ENCODE results near the gene GRB10. TPM values are rescaled to one million over a fixed set of nuclear protein-coding genes. Genes with fewer than 3 reads are reported as not detected.
A peak's percentile ranks its signal among the peaks of the same experiment; 100 is the strongest.

GRB10 gene
- total RNA-seq, 1 experiment from 2014 or later: 38.3 TPM

GRCh38 chr7:50783801-50784507, 1.3 kb upstream of the GRB10 start:
- H3K9me3 ChIP-seq (ENCODE audit: control insufficient read depth, insufficient read depth, low read depth, low read length): no peaks in the 10 kb centered on the region; the same call in 1 of the 2 replicates
- no peaks in the 10 kb centered on the region for H3K27me3 ChIP-seq (ENCODE audit: control insufficient read depth, insufficient read depth, low read length)
- ATAC-seq (no peak), DNase-seq (ENCODE audit: low read depth, low spot score) (no peak)
- BruUV-seq (replicated peaks): no TSS peak
- H3K4me3 ChIP-seq (ENCODE audit: low read depth in 2 of 2, low read length in 2 of 2): no peak overlapping the region
- CTCF ChIA-PET: no interaction called here
- intact Hi-C loops (cut with micrococcal nuclease; ENCODE audit: unreplicated experiment) (loop anchor here (5.0 to 10.0 kb wide), 2 partner anchors 69 to 283 kb away; no protein-coding TSS in a partner anchor), in situ Hi-C loops (cut with HindIII; ENCODE audit: low pct_unique_long_range_greater_than_20kb, low sequenced_read_pairs) (no loop called here)
- no peaks in the 10 kb centered on the region for H3K4me1 ChIP-seq (ENCODE audit: control insufficient read depth, insufficient read depth, low read length)
- POLR2A ChIA-PET: interaction anchor here (0.7 kb wide), 1 partner anchor 280 kb away, joined by 3 read pairs; no protein-coding TSS in a partner anchor
- H3K36me3 ChIP-seq (ENCODE audit: control insufficient read depth, insufficient read depth, low read length): no peaks in the 10 kb centered on the region
- TF ChIP-seq REST (IDR thresholded peaks at IDR 0.05; ENCODE audit: insufficient read depth in 1 of 2, low read depth in 2 of 2, low read length in 1 of 2) (no peak), SIN3A (IDR thresholded peaks at IDR 0.05; ENCODE audit: borderline replicate concordance, insufficient read depth, low read depth, low read length) (no peak), POLR2AphosphoS5 (IDR thresholded peaks at IDR 0.05; ENCODE audit: low read depth, low read length) (no peak), TCF7L2 (IDR thresholded peaks at IDR 0.05; ENCODE audit: low read depth, low read length) (no peak), CTCF (IDR thresholded peaks at IDR 0.05) (no peak)
- no peak overlapping the region for H3K27ac ChIP-seq (ENCODE audit: low read length)

GRCh38 chr7:50783303-50783702, 607 bp upstream of the GRB10 start:
- Histone ChIP-seq H3K4me3 (ENCODE audit: low read depth in 2 of 2, low read length in 2 of 2) (peak overlapping the region; percentile 44 to 58), H3K27ac (ENCODE audit: low read length) (no peak overlapping the region), H3K4me1 (ENCODE audit: control insufficient read depth, insufficient read depth, low read length) (no peaks in the 10 kb centered on the region), H3K27me3 (ENCODE audit: control insufficient read depth, insufficient read depth, low read length) (no peaks in the 10 kb centered on the region), H3K36me3 (ENCODE audit: control insufficient read depth, insufficient read depth, low read length) (no peaks in the 10 kb centered on the region), H3K9me3 (ENCODE audit: control insufficient read depth, insufficient read depth, low read depth, low read length) (no peaks in the 10 kb centered on the region; the same call in 1 of the 2 replicates)
- BruUV-seq (replicated peaks): no TSS peak
- DNase-seq (ENCODE audit: low read depth, low spot score) (no peak), ATAC-seq (peak; percentile 8)
- ChIA-PET CTCF (no interaction called here), POLR2A (interaction anchor here (0.7 kb wide), 1 partner anchor 279 kb away, joined by 3 read pairs; no protein-coding TSS in a partner anchor)
- intact Hi-C loops (cut with micrococcal nuclease; ENCODE audit: unreplicated experiment) (loop anchor here (5.0 to 10.0 kb wide), 2 partner anchors 69 to 284 kb away; no protein-coding TSS in a partner anchor), in situ Hi-C loops (cut with HindIII; ENCODE audit: low pct_unique_long_range_greater_than_20kb, low sequenced_read_pairs) (no loop called here)
- TF ChIP-seq CTCF (IDR thresholded peaks at IDR 0.05): no peak
- no peak for TF ChIP-seq TCF7L2 (IDR thresholded peaks at IDR 0.05; ENCODE audit: low read depth, low read length)
- TF ChIP-seq SIN3A (IDR thresholded peaks at IDR 0.05; ENCODE audit: borderline replicate concordance, insufficient read depth, low read depth, low read length): no peak
- no peak for TF ChIP-seq POLR2AphosphoS5 (IDR thresholded peaks at IDR 0.05; ENCODE audit: low read depth, low read length)
- no peak for TF ChIP-seq REST (IDR thresholded peaks at IDR 0.05; ENCODE audit: insufficient read depth in 1 of 2, low read depth in 2 of 2, low read length in 1 of 2)
